HuH-7.5 (cell line): ENCODE data around the gene PIM1.

Experiments
- DNase-seq: peaks from one replicate; pipeline ENCODE4 v3.0.0; 2011; ENCODE audit warnings: low spot score

The PIM1 gene

DNA sequence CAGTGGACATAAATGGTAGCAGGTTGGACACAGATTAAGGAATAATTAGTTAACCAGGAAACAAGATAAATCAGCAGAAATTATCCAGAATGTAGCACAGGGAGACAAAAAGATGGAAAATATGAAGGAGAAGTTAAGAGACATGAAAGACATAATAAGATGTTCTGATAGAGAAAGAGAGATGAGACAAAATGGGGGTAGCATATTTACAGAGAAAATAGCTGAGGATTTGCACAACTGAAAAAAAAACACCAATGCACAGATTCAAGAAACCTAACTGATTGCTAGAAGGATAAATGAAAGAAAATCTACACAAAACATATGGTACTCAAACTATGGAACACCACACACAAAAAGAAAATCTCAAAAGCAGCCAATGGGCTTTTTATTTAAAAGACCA is 53.0 kb downstream of the PIM1 start:
- DNase-seq: no peak
